ENCODE data around the gene SCN9A.
A peak's percentile ranks its signal among the peaks of the same experiment; 100 is the strongest.

SCN9A gene

GRCh38 chr2:166238176-166238575 lies 137.6 kb downstream of the SCN9A start:
- DNase-seq (ENCODE audit: low read depth) = no peak
- H3K4me3 ChIP-seq (ENCODE audit: low read length) = no peak overlapping the region
- TF ChIP-seq CTCF (conservative IDR thresholded peaks at IDR 0.05; ENCODE audit: low read length) = no peak

GRCh38 chr2:166234112-166234846 lies 141.5 kb downstream of the SCN9A start:
- no peak overlapping the region for H3K4me3 ChIP-seq (ENCODE audit: low read length)
- DNase-seq (ENCODE audit: low read depth) = peak; percentile 80

GRCh38 chr2:166233244-166233643 lies 142.5 kb downstream of the SCN9A start:
- no peak for TF ChIP-seq CTCF (conservative IDR thresholded peaks at IDR 0.05; ENCODE audit: low read length)
- no peak overlapping the region for H3K4me3 ChIP-seq (ENCODE audit: low read length)
- DNase-seq (ENCODE audit: low read depth) = no peak

More at GRCh38 chr2:166234112-166234846, 141.5 kb downstream of the SCN9A start:
- no peak for TF ChIP-seq CTCF (conservative IDR thresholded peaks at IDR 0.05; ENCODE audit: low read length)

- no peak overlapping the region for H3K4me3 ChIP-seq (ENCODE audit: low read length)
- TF ChIP-seq CTCF (conservative IDR thresholded peaks at IDR 0.05; ENCODE audit: low read length) = no peak
- DNase-seq (ENCODE audit: low read depth) = no peak
Observed at GRCh38 chr2:166230724-166231070, 145.0 kb downstream of the SCN9A start.

GRCh38 chr2:166230024-166230723 lies 145.6 kb downstream of the SCN9A start:
- no peak overlapping the region for H3K4me3 ChIP-seq (ENCODE audit: low read length)
- DNase-seq (ENCODE audit: low read depth) = peak; percentile 44
- no peak for TF ChIP-seq CTCF (conservative IDR thresholded peaks at IDR 0.05; ENCODE audit: low read length)

- DNase-seq (ENCODE audit: low read depth) = no peak
- no peak overlapping the region for H3K4me3 ChIP-seq (ENCODE audit: low read length)
- TF ChIP-seq CTCF (conservative IDR thresholded peaks at IDR 0.05; ENCODE audit: low read length) = no peak
Observed at GRCh38 chr2:166229678-166230023, 146.1 kb downstream of the SCN9A start.

- TF ChIP-seq CTCF (conservative IDR thresholded peaks at IDR 0.05; ENCODE audit: low read length) = no peak
- no peak overlapping the region for H3K4me3 ChIP-seq (ENCODE audit: low read length)
Observed at GRCh38 chr2:166224197-166224596, 151.5 kb downstream of the SCN9A start.

More at GRCh38 chr2:166224197-166224596, 151.5 kb downstream of the SCN9A start:
- no peak for DNase-seq (ENCODE audit: low read depth)

All from AG10803 (cell line).